PC-3 (cell line): Measurements from ENCODE around the gene HOXB1. TPM values are rescaled to one million over a fixed set of nuclear protein-coding genes. Genes with fewer than 3 reads are reported as not detected.
A peak's percentile ranks its signal among the peaks of the same experiment; 100 is the strongest.

Source experiments
- ATAC-seq: fragments of 200-7000 bp; cut with Tn5 transposase; 2 replicates; pipeline ENCODE4 v1.9.1; 2020; ENCODE audit warnings: mild to moderate bottlenecking, moderate library complexity
- BruUV-seq: library from RNA; stranded (reverse); fragments of 400-500 nt; replicated peaks from 2 replicates; lab custom pipeline; 2021; lab: Mats Ljungman, UMichigan
- CTCF ChIA-PET: fragments of 300-600 bp; sonication (Branson Sonifier 250); formaldehyde crosslinking; loops from one replicate; lab custom pipeline; 2022; ENCODE audit warnings: antibody characterized with exemption; lab: Charles Lee
- POLR2A ChIA-PET: fragments of 300-600 bp; sonication (Branson Sonifier 250); formaldehyde crosslinking; loops from one replicate; lab custom pipeline; 2022; ENCODE audit warnings: antibody characterized with exemption; ENCODE audit not compliant: unreplicated experiment; lab: Charles Lee
- DNase-seq: peaks from one replicate; pipeline ENCODE4 v3.0.0-alpha.2; 2015
- H2AFZ ChIP-seq: fragments of 300-600 bp; sonication (generic); 2 replicates; pipeline ENCODE4 v1.6.0; 2016; ENCODE audit warnings: antibody characterized with exemption, low read length
- H3F3A ChIP-seq: fragments of 300-600 bp; sonication (generic); one replicate; pipeline ENCODE4 v1.6.0; 2017; ENCODE audit warnings: antibody characterized with exemption, low read length, control low read depth, mild to moderate bottlenecking; ENCODE audit not compliant: unreplicated experiment
- H3K27ac ChIP-seq: fragments of 300-600 bp; sonication (generic); 2 replicates; pipeline ENCODE4 v1.5.1; 2016; ENCODE audit warnings: mild to moderate bottlenecking, low read length
- H3K27me3 ChIP-seq: fragments of 300-600 bp; sonication (generic); 2 replicates; pipeline ENCODE4 v1.6.1; 2016; ENCODE audit warnings: low read length, mixed read lengths
- H3K36me3 ChIP-seq: fragments of 300-600 bp; sonication (generic); 2 replicates; pipeline ENCODE4 v1.6.1; 2016; ENCODE audit warnings: low read depth, mixed run types, low read length, mixed read lengths
- H3K4me1 ChIP-seq: fragments of 300-600 bp; sonication (generic); 2 replicates; pipeline ENCODE4 v1.5.1; 2016; ENCODE audit warnings: low read length; ENCODE audit not compliant: insufficient read depth
- H3K4me2 ChIP-seq: fragments of 300-600 bp; sonication (generic); 2 replicates; pipeline ENCODE4 v1.6.0; 2016; ENCODE audit warnings: low read length
- H3K4me3 ChIP-seq: fragments of 300-600 bp; sonication (generic); 2 replicates; pipeline ENCODE4 v1.5.1; 2016; ENCODE audit warnings: mild to moderate bottlenecking, low read length, mixed read lengths
- H3K79me2 ChIP-seq: fragments of 300-600 bp; sonication (generic); 2 replicates; pipeline ENCODE4 v1.6.1; 2017; ENCODE audit warnings: low read length, mixed read lengths
- H3K9ac ChIP-seq: fragments of 300-600 bp; sonication (generic); 2 replicates; pipeline ENCODE4 v1.6.0; 2016; ENCODE audit warnings: mild to moderate bottlenecking, low read length
- H3K9me2 ChIP-seq: fragments of 300-600 bp; sonication (generic); replicated peaks from 2 replicates; pipeline ENCODE4 v1.6.1; 2016; ENCODE audit warnings: mixed run types, low read length, mixed read lengths
- H3K9me3 ChIP-seq: fragments of 300-600 bp; sonication (generic); 2 replicates; pipeline ENCODE4 v1.6.1; 2016; ENCODE audit warnings: low read length, mixed read lengths
- H4K20me1 ChIP-seq: fragments of 300-600 bp; sonication (generic); 2 replicates; pipeline ENCODE4 v1.6.1; 2016; ENCODE audit warnings: low read length, mixed read lengths
- EZH2 ChIP-seq: fragments of 300-600 bp; sonication (generic); IDR thresholded peaks from one replicate; pipeline ENCODE4 v1.6.1; 2017; ENCODE audit warnings: antibody characterized with exemption, mild to moderate bottlenecking, low read length; ENCODE audit not compliant: unreplicated experiment
- EZH2phosphoT487 ChIP-seq: fragments of 300-600 bp; sonication (generic); IDR thresholded peaks from 2 replicates; pipeline ENCODE4 v1.6.1; 2018; ENCODE audit warnings: mild to moderate bottlenecking, antibody characterized with exemption, low read length, borderline replicate concordance
- intact Hi-C: fragments of 100-400 bp; cut with micrococcal nuclease; formaldehyde crosslinking; loops from 2 replicates; pipeline ENCODE4 v1.9.0; 2023
- total RNA-seq: library from RNA; depleted of rRNA; stranded (reverse); fragments of >200 nt; gene quantifications from 2 replicates; pipeline ENCODE4 v1.2.3, GENCODE V29; 2014
- TF ChIP-seq, protein P1 (sequence below): fragments of 300-600 bp; sonication (generic); conservative IDR thresholded peaks from 2 replicates; pipeline ENCODE4 v1.5.1; 2017; ENCODE audit warnings: antibody characterized with exemption, low read depth, mild to moderate bottlenecking, low read length

The HOXB1 gene
- total RNA-seq, 1 experiment from 2014 or later: not detected

DNA sequence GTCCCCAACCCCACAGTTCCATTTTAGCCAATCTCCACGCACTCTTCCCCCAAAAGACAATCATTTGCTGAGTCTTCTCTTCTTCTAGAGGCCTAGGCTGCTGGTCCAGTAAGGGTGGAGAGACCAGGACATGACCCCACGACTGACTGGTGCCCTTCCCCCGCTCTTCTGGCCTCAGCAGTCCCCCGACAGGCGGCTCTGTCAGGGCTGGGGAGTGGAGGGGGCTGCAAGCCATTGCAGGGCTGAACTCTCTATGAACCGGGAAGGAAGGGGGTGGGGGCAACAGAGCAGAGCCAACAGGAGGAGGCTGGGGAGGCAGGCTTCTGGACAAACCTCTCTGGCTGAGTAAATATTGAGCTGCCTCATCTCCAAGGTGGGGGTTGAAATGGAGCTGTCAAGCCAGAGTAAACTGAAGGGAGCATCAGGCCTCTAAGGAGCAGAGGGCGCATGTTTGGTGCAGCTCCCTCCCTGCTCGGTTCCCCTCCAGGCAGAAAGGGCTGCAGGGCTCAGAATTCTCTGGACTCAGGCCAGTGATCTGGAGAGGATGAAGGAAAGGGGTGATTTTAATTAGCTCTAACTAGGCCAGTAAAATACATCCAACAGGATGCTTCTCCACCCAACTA, 8.7 kb downstream of the HOXB1 start:
- no peaks in the 10 kb centered on the region for H3F3A ChIP-seq
- ChIA-PET POLR2A (no interaction called here), CTCF (interaction anchor here (0.7 kb wide), 1 partner anchor 36 kb away, joined by 4 read pairs; no protein-coding TSS in a partner anchor)
- BruUV-seq: no TSS peak
- intact Hi-C loops: no loop called here
- TF ChIP-seq, protein P1, sequence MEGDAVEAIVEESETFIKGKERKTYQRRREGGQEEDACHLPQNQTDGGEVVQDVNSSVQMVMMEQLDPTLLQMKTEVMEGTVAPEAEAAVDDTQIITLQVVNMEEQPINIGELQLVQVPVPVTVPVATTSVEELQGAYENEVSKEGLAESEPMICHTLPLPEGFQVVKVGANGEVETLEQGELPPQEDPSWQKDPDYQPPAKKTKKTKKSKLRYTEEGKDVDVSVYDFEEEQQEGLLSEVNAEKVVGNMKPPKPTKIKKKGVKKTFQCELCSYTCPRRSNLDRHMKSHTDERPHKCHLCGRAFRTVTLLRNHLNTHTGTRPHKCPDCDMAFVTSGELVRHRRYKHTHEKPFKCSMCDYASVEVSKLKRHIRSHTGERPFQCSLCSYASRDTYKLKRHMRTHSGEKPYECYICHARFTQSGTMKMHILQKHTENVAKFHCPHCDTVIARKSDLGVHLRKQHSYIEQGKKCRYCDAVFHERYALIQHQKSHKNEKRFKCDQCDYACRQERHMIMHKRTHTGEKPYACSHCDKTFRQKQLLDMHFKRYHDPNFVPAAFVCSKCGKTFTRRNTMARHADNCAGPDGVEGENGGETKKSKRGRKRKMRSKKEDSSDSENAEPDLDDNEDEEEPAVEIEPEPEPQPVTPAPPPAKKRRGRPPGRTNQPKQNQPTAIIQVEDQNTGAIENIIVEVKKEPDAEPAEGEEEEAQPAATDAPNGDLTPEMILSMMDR: no peak
- TF ChIP-seq EZH2phosphoT487: no peak
- TF ChIP-seq EZH2: no peak
- peak overlapping the region; percentile 26 for H3K4me2 ChIP-seq
- no peak overlapping the region for H3K4me3 ChIP-seq
- peak; percentile 83 for DNase-seq
- H3K9me3 ChIP-seq: no peaks in the 10 kb centered on the region
- H3K79me2 ChIP-seq: no peaks in the 10 kb centered on the region
- H3K4me1 ChIP-seq: peaks cover 27% of the 10 kb centered on the region
- no peaks in the 10 kb centered on the region for H3K9me2 ChIP-seq
- no peaks in the 10 kb centered on the region for H3K36me3 ChIP-seq
- no peak overlapping the region for H3K9ac ChIP-seq
- H2AFZ ChIP-seq: peak overlapping the region; percentile 8
- peak; percentile 58 for ATAC-seq
- no peaks in the 10 kb centered on the region for H4K20me1 ChIP-seq
- no peaks in the 10 kb centered on the region for H3K27me3 ChIP-seq
- H3K27ac ChIP-seq: 0 out of 2 replicates have a peak overlapping the region, but pooled peaks have one; percentile 4

DNA sequence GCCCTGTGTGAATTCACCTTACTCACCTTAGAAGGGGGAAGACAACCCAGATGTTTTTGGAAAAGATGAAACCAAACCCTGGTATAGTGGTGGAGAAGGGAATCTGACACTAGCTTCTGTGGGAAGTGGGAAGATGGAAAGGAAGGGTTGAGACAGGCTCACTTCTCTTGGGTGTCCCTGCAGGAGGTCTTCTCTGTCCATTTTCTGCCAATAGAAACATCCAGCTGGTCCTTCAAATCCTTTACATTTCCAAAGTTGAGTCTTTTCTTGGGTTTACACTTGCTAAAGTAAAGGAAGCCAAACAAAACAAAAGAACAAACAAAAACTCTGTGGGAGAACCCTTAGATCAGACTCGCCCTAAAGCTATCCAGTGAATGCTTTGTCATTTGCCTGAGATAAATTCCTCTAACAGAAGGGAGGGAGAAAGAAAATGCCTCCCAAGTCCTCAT, 10.2 kb downstream of the HOXB1 start:
- ChIA-PET POLR2A (no interaction called here), CTCF (interaction anchor here (0.6 to 1.1 kb wide), 3 partner anchors 9 to 1327 kb away, joined by 3 to 8 read pairs (median 8); no protein-coding TSS in a partner anchor)
- Histone ChIP-seq H3K4me1 (peaks cover 27% of the 10 kb centered on the region), H3K9me2 (no peaks in the 10 kb centered on the region), H3K27ac (no peak overlapping the region), H3K27me3 (no peaks in the 10 kb centered on the region), H3K4me2 (no peak overlapping the region), H3K9ac (no peak overlapping the region), H3K4me3 (no peak overlapping the region), H4K20me1 (no peaks in the 10 kb centered on the region), H3K36me3 (no peaks in the 10 kb centered on the region), H2AFZ (no peak overlapping the region), H3K79me2 (no peaks in the 10 kb centered on the region), H3K9me3 (no peaks in the 10 kb centered on the region), H3F3A (no peaks in the 10 kb centered on the region)
- intact Hi-C loops: loop anchor here (2.0 kb wide), 1 partner anchor 22 kb away; no protein-coding TSS in a partner anchor
- peak; percentile 42; the same call in 1 of the 2 replicates for ATAC-seq
- DNase-seq: peak; percentile 66
- no TSS peak for BruUV-seq
- TF ChIP-seq, protein P1: no peak

DNA sequence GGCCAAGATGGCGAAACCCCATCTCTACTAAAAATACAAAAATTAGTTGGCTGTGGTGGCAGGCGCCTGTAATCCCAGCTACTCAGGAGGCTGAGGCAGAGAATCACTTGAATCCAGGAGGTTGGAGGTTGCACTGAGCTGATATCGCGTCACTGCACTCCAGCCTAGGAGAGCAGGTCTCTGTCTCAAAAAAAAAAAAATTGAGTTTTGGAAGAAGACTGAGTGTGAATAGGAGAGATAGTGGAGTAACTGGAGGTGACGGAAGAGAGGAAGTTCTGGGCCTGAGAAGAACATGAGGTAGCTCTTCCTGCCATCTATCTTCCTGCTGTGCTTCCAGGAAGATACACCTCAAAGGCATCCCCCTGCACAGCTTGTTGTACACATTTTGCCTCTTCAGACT, 11.4 kb downstream of the HOXB1 start:
- no peaks in the 10 kb centered on the region for H3K27me3 ChIP-seq
- no peak overlapping the region for H3K27ac ChIP-seq
- no peaks in the 10 kb centered on the region for H4K20me1 ChIP-seq
- ATAC-seq: no peak
- no peaks in the 10 kb centered on the region for H3K9me2 ChIP-seq
- no peaks in the 10 kb centered on the region for H3F3A ChIP-seq
- CTCF ChIA-PET: interaction anchor here (0.7 kb wide), 1 partner anchor 534 kb away, joined by 4 read pairs; no protein-coding TSS in a partner anchor
- H3K4me1 ChIP-seq: peaks cover 27% of the 10 kb centered on the region
- DNase-seq: no peak
- H3K4me3 ChIP-seq: no peak overlapping the region
- H2AFZ ChIP-seq: no peak overlapping the region
- H3K79me2 ChIP-seq: no peaks in the 10 kb centered on the region
- H3K9me3 ChIP-seq: no peaks in the 10 kb centered on the region
- no TSS peak for BruUV-seq
- POLR2A ChIA-PET: interaction anchor here (0.5 kb wide), 1 partner anchor 209 kb away, joined by 6 read pairs; no protein-coding TSS in a partner anchor
- no peak overlapping the region for H3K4me2 ChIP-seq
- TF ChIP-seq EZH2: no peak
- no peaks in the 10 kb centered on the region for H3K36me3 ChIP-seq
- no peak overlapping the region for H3K9ac ChIP-seq
- intact Hi-C loops: no loop called here
